HepG2 (cell line): ENCODE measurements around the gene DDX1. TPM values are rescaled to one million over a fixed set of nuclear protein-coding genes. Genes with fewer than 3 reads are reported as not detected.

ENCODE experiments used
- ATAC-seq: fragments of 200-7000 bp; cut with Tn5 transposase; 3 replicates; pipeline ENCODE4 v1.9.1; 2020; ENCODE audit warnings: mild to moderate bottlenecking, moderate library complexity
- BruUV-seq: library from RNA; stranded (reverse); fragments of 400-500 nt; replicated peaks from 2 replicates; lab custom pipeline; 2021; lab: Mats Ljungman, UMichigan
- CTCF ChIA-PET: fragments of 300-600 bp; formaldehyde crosslinking; extraction: SDS; loops from one replicate; lab custom pipeline; 2021; ENCODE audit warnings: low total read pairs, inconsistent platforms, low intra/inter-chr PET ratio; lab: Yijun Ruan, JAX
- POLR2A ChIA-PET: fragments of 350-600 bp; sonication (Branson Sonifier 250); formaldehyde crosslinking; loops from one replicate; lab custom pipeline; 2020; ENCODE audit warnings: antibody characterized with exemption, inconsistent platforms; lab: Yijun Ruan, JAX
- DNase-seq: peaks from one replicate; pipeline ENCODE4 v3.0.0-alpha.2; 2015; ENCODE audit warnings: low spot score
- FAIRE-seq: peaks from 3 replicates; lab custom pipeline; 2011; peaks lifted over from hg19 to GRCh38; lab: Jason Lieb, UNC
- H2AFZ ChIP-seq: one replicate; pipeline ENCODE4 v1.6.1; 2011; ENCODE audit warnings: low read length, inconsistent platforms
- H3K27ac ChIP-seq: fragments of 300-600 bp; 3 replicates; pipeline ENCODE4 v1.8.0; 2011; ENCODE audit warnings: mixed run types, mild to moderate bottlenecking, mixed read lengths, low read length, inconsistent platforms; ENCODE audit not compliant: insufficient read depth; ENCODE audit errors: extremely low read length
- H3K27me3 ChIP-seq, 2 experiments: fragments of 200-600 bp in 1 of 2; 2 replicates in 1 of 2; 3 replicates in 1 of 2; pipeline versions ENCODE4 v1.6.0 to v1.8.0; 2011; ENCODE audit warnings: low read length in 2 of 2, mild to moderate bottlenecking in 2 of 2, moderate library complexity in 2 of 2, inconsistent platforms in 1 of 2; ENCODE audit not compliant: insufficient read depth in 2 of 2, control insufficient read depth in 1 of 2
- H3K36me3 ChIP-seq, 2 experiments: fragments of 200-600 bp in 1 of 2; replicated peaks in 1 of 2; 2 replicates in 1 of 2; 3 replicates in 1 of 2; pipeline versions ENCODE4 v1.5.1 to v1.8.0; 2011; ENCODE audit warnings: low read length in 2 of 2, inconsistent platforms in 1 of 2; ENCODE audit not compliant: insufficient read depth in 2 of 2, control insufficient read depth in 1 of 2
- H3K4me1 ChIP-seq: 2 replicates; pipeline ENCODE4 v1.5.1; 2012; ENCODE audit warnings: low read length, inconsistent platforms; ENCODE audit not compliant: insufficient read depth
- H3K4me2 ChIP-seq: 2 replicates; pipeline ENCODE4 v1.6.0; 2011; ENCODE audit warnings: low read depth, low read length, inconsistent platforms
- H3K4me3 ChIP-seq, 3 experiments: fragments of 200-600 bp in 1 of 3; sonication (generic), shearing (Covaris generic) in 1 of 3; replicated peaks in 1 of 3; 2 replicates each; pipeline ENCODE4 v1.5.1; 2011 to 2016; ENCODE audit warnings: low read length in 3 of 3, inconsistent platforms in 2 of 3, low read depth in 2 of 3, mild to moderate bottlenecking in 2 of 3, control low read depth in 1 of 3, mixed read lengths in 1 of 3; ENCODE audit not compliant: insufficient read depth in 1 of 3
- H3K79me2 ChIP-seq: one replicate; pipeline ENCODE4 v1.6.1; 2011; ENCODE audit warnings: low read length, inconsistent platforms; ENCODE audit not compliant: insufficient read depth
- H3K9ac ChIP-seq: 2 replicates; pipeline ENCODE4 v1.6.0; 2011; ENCODE audit warnings: mild to moderate bottlenecking, low read depth, low read length, inconsistent platforms; ENCODE audit not compliant: insufficient read depth
- H3K9me3 ChIP-seq: 2 replicates; pipeline ENCODE4 v1.5.1; 2012; ENCODE audit warnings: mild to moderate bottlenecking, low read length
- H4K20me1 ChIP-seq: 2 replicates; pipeline ENCODE4 v1.6.0; 2011; ENCODE audit warnings: inconsistent platforms, mild to moderate bottlenecking, low read length, moderate library complexity; ENCODE audit not compliant: insufficient read depth
- CCDC6 ChIP-seq: sonication (generic); formaldehyde crosslinking; IDR thresholded peaks from 2 replicates; pipeline ENCODE4 v1.8.1; 2022; ENCODE audit warnings: mild to moderate bottlenecking, missing genetic modification reagents, moderate library complexity
- CHCHD3 ChIP-seq: sonication (generic); formaldehyde crosslinking; IDR thresholded peaks from 2 replicates; pipeline ENCODE4 v1.8.0; 2022; ENCODE audit warnings: mild to moderate bottlenecking, missing genetic modification reagents, moderate library complexity
- EZH2 ChIP-seq: conservative IDR thresholded peaks from 2 replicates; pipeline ENCODE4 v1.6.1; 2012; ENCODE audit warnings: mild to moderate bottlenecking, low read depth, low read length, moderate library complexity
- FUBP1 ChIP-seq: sonication (generic); formaldehyde crosslinking; IDR thresholded peaks from 2 replicates; pipeline ENCODE4 v1.5.1; 2020; ENCODE audit warnings: missing genetic modification reagents, mild to moderate bottlenecking, borderline replicate concordance
- KLF13 ChIP-seq: sonication (generic); formaldehyde crosslinking; IDR thresholded peaks from 2 replicates; pipeline ENCODE4 v1.4.0; 2020; ENCODE audit warnings: mild to moderate bottlenecking, missing genetic modification reagents
- MED8 ChIP-seq: sonication (generic); formaldehyde crosslinking; IDR thresholded peaks from 2 replicates; pipeline ENCODE4 v1.8.1; 2023; ENCODE audit warnings: mild to moderate bottlenecking, missing genetic modification reagents; ENCODE audit not compliant: insufficient replicate concordance
- NCOR1 ChIP-seq: fragments of 200-600 bp; sonication (generic); IDR thresholded peaks from 2 replicates; pipeline ENCODE4 v1.7.0; 2017; ENCODE audit warnings: antibody characterized with exemption, low read length, borderline replicate concordance
- NR2F2 ChIP-seq: IDR thresholded peaks from 2 replicates; pipeline ENCODE4 v1.6.1; 2012; ENCODE audit warnings: low read depth, inconsistent platforms, borderline replicate concordance
- SOX5 ChIP-seq: IDR thresholded peaks from 2 replicates; pipeline ENCODE4 v1.6.1; 2016; ENCODE audit warnings: borderline replicate concordance
- ZNF207 ChIP-seq: fragments of 450-650 bp; IDR thresholded peaks from 2 replicates; pipeline ENCODE4 v1.6.1; 2016; ENCODE audit warnings: antibody characterized with exemption, borderline replicate concordance
- ZNF30 ChIP-seq: sonication (generic); formaldehyde crosslinking; IDR thresholded peaks from 2 replicates; pipeline ENCODE4 v1.5.0; 2020; ENCODE audit warnings: mild to moderate bottlenecking, missing genetic modification reagents
- ZNF430 ChIP-seq: sonication (generic); formaldehyde crosslinking; IDR thresholded peaks from 2 replicates; pipeline ENCODE4 v1.9.0; 2021; ENCODE audit warnings: mild to moderate bottlenecking, missing genetic modification reagents
- WGBS: methylation state at CpG from one replicate; pipeline ENCODE4 v1.1.6; 2017; ENCODE audit warnings: low lambda C conversion rate; 5-methylcytosine and 5-hydroxymethylcytosine counted together
- in situ Hi-C: cut with HindIII; loops from 2 replicates; pipeline ENCODE4 v1.10.0; 2017; ENCODE audit warnings: low pct_unique_long_range_greater_than_20kb; ENCODE audit not compliant: extremely low pct_ligation_motif_present
- intact Hi-C: fragments of 100-400 bp; cut with micrococcal nuclease; formaldehyde crosslinking; loops from one replicate; pipeline ENCODE4 v1.10.0; 2022; ENCODE audit not compliant: unreplicated experiment
- polyA plus RNA-seq, 8 experiments: library from polyadenylated mRNA; depleted of rRNA in 3 of 8; stranded (reverse) in 7 of 8; unstranded in 1 of 8; fragments of >200 nt; fragmentation: Illumina TruSeq in 4 of 8; extraction: Trizol in 4 of 8; gene quantifications; 2 replicates each; pipeline versions ENCODE4 v1.2.1 to v1.2.3, GENCODE V29; 2011 to 2016; ENCODE audit warnings: low read depth in 4 of 8, missing spikeins in 1 of 8, mixed read lengths in 1 of 8; ENCODE audit not compliant: insufficient read depth in 1 of 8
- total RNA-seq, 5 experiments: library from RNA; depleted of rRNA; stranded (reverse); fragments of >200 nt; fragmentation: Illumina TruSeq; extraction: Trizol; gene quantifications; 2 replicates each; pipeline ENCODE4 v1.2.3, GENCODE V29; 2016; ENCODE audit warnings: low read depth in 1 of 5
- TF ChIP-seq, protein P1 (sequence below): IDR thresholded peaks from 2 replicates; pipeline ENCODE4 v1.6.1; 2012; ENCODE audit warnings: inconsistent platforms

The DDX1 gene
- total and polyA plus RNA-seq, 2 of the 13 experiments (the other 11 are each of a cell fraction or from before 2014, with no cell fraction given), result 81.6 to 130 TPM

- peaks cover 5 to 67% of the 10 kb centered on the region in 2 experiments; a peak in 4 of 5 replicates for H3K27me3 ChIP-seq
- no peak for FAIRE-seq
These were observed 63.0 kb downstream of the DDX1 start for GRCh38 chr2:15654727-15655073.

More at GRCh38 chr2:15654727-15655073, 63.0 kb downstream of the DDX1 start:
- H3K79me2 ChIP-seq, result no peaks in the 10 kb centered on the region
- CTCF ChIA-PET, result no interaction called here
- 61% methylated on average over 6 of the region's 9 CpGs for WGBS
- no peaks in the 10 kb centered on the region for H3K4me1 ChIP-seq
- H3K4me2 ChIP-seq, result no peak overlapping the region
- DNase-seq, result no peak
- intact Hi-C loops, result no loop called here
- no peak overlapping the region for H2AFZ ChIP-seq
- POLR2A ChIA-PET, result no interaction called here
- no peaks in the 10 kb centered on the region for H3K36me3 ChIP-seq
- H3K27ac ChIP-seq, result no peak overlapping the region
- TF ChIP-seq NR2F2, result no peak
- no peak for TF ChIP-seq MED8 (CRISPR knock-in tag)
- no peak for TF ChIP-seq FUBP1
- no peak for TF ChIP-seq CCDC6 (CRISPR knock-in tag)
- TF ChIP-seq ZNF430 (CRISPR knock-in tag), result no peak
- TF ChIP-seq SOX5, result no peak
- TF ChIP-seq, protein P1, sequence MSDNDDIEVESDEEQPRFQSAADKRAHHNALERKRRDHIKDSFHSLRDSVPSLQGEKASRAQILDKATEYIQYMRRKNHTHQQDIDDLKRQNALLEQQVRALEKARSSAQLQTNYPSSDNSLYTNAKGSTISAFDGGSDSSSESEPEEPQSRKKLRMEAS, result no peak
- TF ChIP-seq CHCHD3 (CRISPR knock-in tag), result no peak
- no peak for TF ChIP-seq EZH2
- no peak for TF ChIP-seq NCOR1
- TF ChIP-seq ZNF30 (CRISPR knock-in tag), result no peak
- no peak for TF ChIP-seq ZNF207
- TF ChIP-seq KLF13 (CRISPR knock-in tag), result no peak
- H3K9me3 ChIP-seq, result no peaks in the 10 kb centered on the region
- H3K9ac ChIP-seq, result no peak overlapping the region
- H3K4me3 ChIP-seq, result no peak overlapping the region
- no TSS peak for BruUV-seq
- ATAC-seq, result no peak
- in situ Hi-C loops, result no loop called here
- no peaks in the 10 kb centered on the region for H4K20me1 ChIP-seq
